ENCODE data around the gene MAPK13.

MAPK13 gene

GRCh38 chr6:36171573-36171972, 41.3 kb downstream of the MAPK13 start:
- no peaks in the 10 kb centered on the region for H3K36me3 ChIP-seq
- no peak overlapping the region for H3K27ac ChIP-seq
- TF ChIP-seq CTCF (IDR thresholded peaks at IDR 0.05), result no peak
- no peaks in the 10 kb centered on the region for H3K9me3 ChIP-seq
- H3K4me1 ChIP-seq, result no peaks in the 10 kb centered on the region
- DNase-seq, result no peak
- intact Hi-C loops (cut with DNase I; ENCODE audit: low total_unique reads), result no loop called here
- no peak overlapping the region for H3K4me3 ChIP-seq
- H3K27me3 ChIP-seq, result no peaks in the 10 kb centered on the region

- Histone ChIP-seq H3K9me3 (peaks cover 0 to 8% (median 0%) of the 10 kb centered on the region in 3 donors), H3K27ac (no peak overlapping the region), H3K4me3 (no peak overlapping the region), H3K27me3 (no peaks in the 10 kb centered on the region), H3K36me3 (peaks cover 0 to 8% (median 0%) of the 10 kb centered on the region in 3 donors), H3K4me1 (no peaks in the 10 kb centered on the region)
- intact Hi-C loops (cut with DNase I; ENCODE audit: low total_unique reads), result no loop called here
- DNase-seq, result no peak
- no peak for TF ChIP-seq CTCF (IDR thresholded peaks at IDR 0.05)
Observed at GRCh38 chr6:36177166-36177565, 46.9 kb downstream of the MAPK13 start.

- peaks cover 0 to 8% (median 0%) of the 10 kb centered on the region in 3 donors for H3K9me3 ChIP-seq
- no peaks in the 10 kb centered on the region for H3K4me1 ChIP-seq
- no peak overlapping the region for H3K4me3 ChIP-seq
- TF ChIP-seq CTCF (IDR thresholded peaks at IDR 0.05), result no peak
- no peak overlapping the region for H3K27ac ChIP-seq
- peaks cover 0 to 8% (median 0%) of the 10 kb centered on the region in 3 donors for H3K36me3 ChIP-seq
- no peaks in the 10 kb centered on the region for H3K27me3 ChIP-seq
- DNase-seq, result no peak
- intact Hi-C loops (cut with DNase I; ENCODE audit: low total_unique reads), result no loop called here
Observed at GRCh38 chr6:36178544-36178943, 48.2 kb downstream of the MAPK13 start.

- no peak for DNase-seq
- Histone ChIP-seq H3K27me3 (no peaks in the 10 kb centered on the region), H3K36me3 (peaks cover 0 to 8% (median 0%) of the 10 kb centered on the region in 3 donors), H3K9me3 (peaks cover 0 to 8% (median 0%) of the 10 kb centered on the region in 3 donors), H3K4me1 (no peaks in the 10 kb centered on the region), H3K4me3 (no peak overlapping the region), H3K27ac (no peak overlapping the region)
- TF ChIP-seq CTCF (IDR thresholded peaks at IDR 0.05), result no peak
- intact Hi-C loops (cut with DNase I; ENCODE audit: low total_unique reads), result no loop called here
Observed at GRCh38 chr6:36180126-36180525, 49.8 kb downstream of the MAPK13 start.

GRCh38 chr6:36184311-36184710, 54.0 kb downstream of the MAPK13 start:
- intact Hi-C loops (cut with DNase I; ENCODE audit: low total_unique reads), result no loop called here
- no peaks in the 10 kb centered on the region for H3K9me3 ChIP-seq

More at GRCh38 chr6:36184311-36184710, 54.0 kb downstream of the MAPK13 start:
- no peak overlapping the region for H3K27ac ChIP-seq
- no peak for DNase-seq
- TF ChIP-seq CTCF (IDR thresholded peaks at IDR 0.05), result no peak
- no peaks in the 10 kb centered on the region for H3K36me3 ChIP-seq
- H3K4me3 ChIP-seq, result no peak overlapping the region
- no peaks in the 10 kb centered on the region for H3K27me3 ChIP-seq
- no peaks in the 10 kb centered on the region for H3K4me1 ChIP-seq

Measured in tibial artery (tissue), 4 donors.